Neural progenitor cell (in vitro differentiated cells): ENCODE results near the gene AGO3. TPM values are rescaled to one million over a fixed set of nuclear protein-coding genes. Genes with fewer than 3 reads are reported as not detected.
A peak's percentile ranks its signal among the peaks of the same experiment; 100 is the strongest.
"Not testable (repeated sequence)": the region's sequence is repeated elsewhere in the genome, so short reads cannot be mapped to it uniquely, and the experiment has no call there.

ENCODE experiments used
- DNase-seq: peaks from one replicate; pipeline ENCODE4 v3.0.0-alpha.2; 2016; ENCODE audit warnings: low spot score
- H2AFZ ChIP-seq: fragments of 200-600 bp; sonication (generic); replicated peaks from 2 replicates; pipeline ENCODE4 v1.6.1; 2016; ENCODE audit warnings: antibody characterized with exemption
- H3F3A ChIP-seq: fragments of 200-600 bp; sonication (generic); 2 replicates; pipeline ENCODE4 v1.6.1; 2016; ENCODE audit warnings: antibody characterized with exemption, low read depth
- H3K27ac ChIP-seq: fragments of 200-600 bp; sonication (generic); 2 replicates; pipeline ENCODE4 v1.5.1; 2016; ENCODE audit warnings: mild to moderate bottlenecking
- H3K27me3 ChIP-seq: fragments of 200-600 bp; sonication (generic); 2 replicates; pipeline ENCODE4 v1.6.1; 2016; ENCODE audit warnings: mild to moderate bottlenecking, moderate library complexity
- H3K36me3 ChIP-seq: fragments of 200-600 bp; sonication (generic); 2 replicates; pipeline ENCODE4 v1.5.1; 2016
- H3K4me1 ChIP-seq: fragments of 200-600 bp; sonication (generic); 2 replicates; pipeline ENCODE4 v1.6.1; 2016; ENCODE audit warnings: mixed run types
- H3K4me2 ChIP-seq: fragments of 200-600 bp; sonication (generic); 2 replicates; pipeline ENCODE4 v1.6.1; 2016
- H3K4me3 ChIP-seq: fragments of 200-600 bp; sonication (generic); 2 replicates; pipeline ENCODE4 v1.5.1; 2016
- H3K79me2 ChIP-seq: fragments of 200-600 bp; sonication (generic); 2 replicates; pipeline ENCODE4 v1.6.1; 2016; ENCODE audit warnings: low read depth
- H3K9ac ChIP-seq: fragments of 200-600 bp; sonication (generic); 2 replicates; pipeline ENCODE4 v1.6.1; 2016
- H3K9me3 ChIP-seq: fragments of 200-600 bp; sonication (generic); 2 replicates; pipeline ENCODE4 v1.5.1; 2016; ENCODE audit warnings: low read depth
- H4K20me1 ChIP-seq: fragments of 200-600 bp; sonication (generic); 2 replicates; pipeline ENCODE4 v1.6.1; 2016; ENCODE audit warnings: low read depth
- H3K27ac Mint-ChIP-seq: 3 replicates; pipeline ENCODE4 v1.8.0; 2021; ENCODE audit warnings: mixed read lengths
- H3K27me3 Mint-ChIP-seq: 2 replicates; pipeline ENCODE4 v1.8.0; 2022; ENCODE audit warnings: low read depth, mild to moderate bottlenecking, inconsistent platforms, moderate library complexity, mixed read lengths; ENCODE audit not compliant: insufficient read depth
- H3K36me3 Mint-ChIP-seq: 3 replicates; pipeline ENCODE4 v1.8.0; 2021; ENCODE audit warnings: mixed read lengths
- H3K4me1 Mint-ChIP-seq: 3 replicates; pipeline ENCODE4 v1.8.0; 2021; ENCODE audit warnings: mixed read lengths
- H3K4me3 Mint-ChIP-seq: 3 replicates; pipeline ENCODE4 v1.8.0; 2021; ENCODE audit warnings: mild to moderate bottlenecking, moderate library complexity, mixed read lengths
- H3K9me3 Mint-ChIP-seq: 3 replicates; pipeline ENCODE4 v1.8.0; 2020; ENCODE audit warnings: mixed read lengths
- CTCF ChIP-seq: fragments of 200-600 bp; sonication (generic); IDR thresholded peaks from 2 replicates; pipeline ENCODE4 v1.5.1; 2017; ENCODE audit warnings: antibody characterized with exemption, mild to moderate bottlenecking
- EZH2 ChIP-seq: fragments of 200-600 bp; sonication (generic); IDR thresholded peaks from 2 replicates; pipeline ENCODE4 v1.6.1; 2017; ENCODE audit warnings: antibody characterized with exemption, mild to moderate bottlenecking, moderate library complexity
- EZH2phosphoT487 ChIP-seq: fragments of 200-600 bp; sonication (generic); IDR thresholded peaks from 2 replicates; pipeline ENCODE4 v1.6.1; 2017; ENCODE audit warnings: antibody characterized with exemption
- total RNA-seq: library from RNA; depleted of rRNA; stranded (reverse); fragments of >200 nt; gene quantifications from 2 replicates; pipeline ENCODE4 v1.2.3, GENCODE V29; 2015; ENCODE audit warnings: low replicate concordance

The AGO3 gene
- total RNA-seq, 1 donor from 2014 or later: 45.2 TPM

GRCh38 chr1:35888255-35888654 is 42.6 kb upstream of the AGO3 start:
- no peak for DNase-seq
- no peaks in the 10 kb centered on the region for H3K27me3 ChIP-seq
- peaks cover 40% of the 10 kb centered on the region for H3K4me1 ChIP-seq
- no peak overlapping the region for H2AFZ ChIP-seq
- H3K4me3 ChIP-seq: no peak overlapping the region
- H3K9me3 ChIP-seq: no peaks in the 10 kb centered on the region
- no peak overlapping the region for H3K9ac ChIP-seq
- no peaks in the 10 kb centered on the region for H3K27me3 Mint-ChIP-seq
- no peak overlapping the region for H3K27ac Mint-ChIP-seq
- TF ChIP-seq EZH2phosphoT487 (no peak), EZH2 (no peak), CTCF (no peak)
- H3F3A ChIP-seq: peaks cover 48% of the 10 kb centered on the region
- no peaks in the 10 kb centered on the region for H3K9me3 Mint-ChIP-seq
- no peak overlapping the region for H3K4me3 Mint-ChIP-seq
- H4K20me1 ChIP-seq: peaks cover 79% of the 10 kb centered on the region
- peaks cover 10% of the 10 kb centered on the region for H3K36me3 ChIP-seq
- no peak overlapping the region for H3K27ac ChIP-seq
- peak overlapping the region; percentile 85 for H3K4me2 ChIP-seq
- H3K79me2 ChIP-seq: peaks cover 69% of the 10 kb centered on the region
- peaks cover 42% of the 10 kb centered on the region for H3K4me1 Mint-ChIP-seq
- H3K36me3 Mint-ChIP-seq: peaks cover 19% of the 10 kb centered on the region

- H3K27ac Mint-ChIP-seq, DNase-seq, H3K27me3 Mint-ChIP-seq, H3K9me3 Mint-ChIP-seq, H2AFZ ChIP-seq, H3K36me3 ChIP-seq, H3K9me3 ChIP-seq, H3K27me3 ChIP-seq, H3K4me2 ChIP-seq, H3K4me3 Mint-ChIP-seq, H3K4me3 ChIP-seq, H3K9ac ChIP-seq, H3K27ac ChIP-seq: not testable (repeated sequence)
- peaks cover 22% of the 10 kb centered on the region for H3K36me3 Mint-ChIP-seq
- Histone ChIP-seq H3K79me2 (peaks cover 62% of the 10 kb centered on the region), H3F3A (peaks cover 41% of the 10 kb centered on the region), H3K4me1 (peaks cover 40% of the 10 kb centered on the region), H4K20me1 (peaks cover 81% of the 10 kb centered on the region)
- H3K4me1 Mint-ChIP-seq: peaks cover 42% of the 10 kb centered on the region
Observed at GRCh38 chr1:35888981-35889380, 41.9 kb upstream of the AGO3 start.

GRCh38 chr1:35893051-35893879 is 37.6 kb upstream of the AGO3 start:
- H4K20me1 ChIP-seq: peaks cover 42% of the 10 kb centered on the region
- H3K9me3 ChIP-seq: no peaks in the 10 kb centered on the region
- H3K4me3 ChIP-seq: no peak overlapping the region
- no peak overlapping the region for H2AFZ ChIP-seq
- Mint-ChIP-seq H3K4me1 (peaks cover 3% of the 10 kb centered on the region), H3K9me3 (no peaks in the 10 kb centered on the region), H3K27me3 (no peaks in the 10 kb centered on the region), H3K27ac (no peak overlapping the region), H3K4me3 (no peak overlapping the region), H3K36me3 (peaks cover 27% of the 10 kb centered on the region)
- H3K79me2 ChIP-seq: peaks cover 22% of the 10 kb centered on the region
- DNase-seq: no peak
- no peak for TF ChIP-seq EZH2
- no peak for TF ChIP-seq CTCF
- no peak for TF ChIP-seq EZH2phosphoT487
- H3K9ac ChIP-seq: no peak overlapping the region
- H3K4me1 ChIP-seq: peaks cover under 1% of the 10 kb centered on the region
- no peak overlapping the region for H3K27ac ChIP-seq
- H3F3A ChIP-seq: peaks cover under 1% of the 10 kb centered on the region
- no peak overlapping the region for H3K4me2 ChIP-seq
- peaks cover 10% of the 10 kb centered on the region for H3K36me3 ChIP-seq
- H3K27me3 ChIP-seq: no peaks in the 10 kb centered on the region

- peaks cover 26% of the 10 kb centered on the region for H3K36me3 Mint-ChIP-seq
- Histone ChIP-seq H3K79me2 (peaks cover 13% of the 10 kb centered on the region), H3K9ac (no peak overlapping the region), H3K4me2 (no peak overlapping the region), H4K20me1 (peaks cover 41% of the 10 kb centered on the region), H3K27me3 (no peaks in the 10 kb centered on the region), H2AFZ (no peak overlapping the region), H3F3A (no peaks in the 10 kb centered on the region), H3K27ac (no peak overlapping the region), H3K4me3 (no peak overlapping the region), H3K36me3 (peaks cover 10% of the 10 kb centered on the region), H3K9me3 (no peaks in the 10 kb centered on the region), H3K4me1 (no peaks in the 10 kb centered on the region)
- H3K27ac Mint-ChIP-seq: no peak overlapping the region
- H3K27me3 Mint-ChIP-seq: no peaks in the 10 kb centered on the region
- H3K4me3 Mint-ChIP-seq: no peak overlapping the region
- TF ChIP-seq EZH2phosphoT487: no peak
- DNase-seq: no peak
- no peaks in the 10 kb centered on the region for H3K9me3 Mint-ChIP-seq
- H3K4me1 Mint-ChIP-seq: no peaks in the 10 kb centered on the region
Observed at GRCh38 chr1:35894183-35894582, 36.7 kb upstream of the AGO3 start.
